Measurements from ENCODE around the gene AFF3. TPM values are rescaled to one million over a fixed set of nuclear protein-coding genes. Genes with fewer than 3 reads are reported as not detected.

AFF3 gene
- total and polyA plus RNA-seq, 8 donors = 1.4 to 78.8 (median 14.7) TPM

DNA sequence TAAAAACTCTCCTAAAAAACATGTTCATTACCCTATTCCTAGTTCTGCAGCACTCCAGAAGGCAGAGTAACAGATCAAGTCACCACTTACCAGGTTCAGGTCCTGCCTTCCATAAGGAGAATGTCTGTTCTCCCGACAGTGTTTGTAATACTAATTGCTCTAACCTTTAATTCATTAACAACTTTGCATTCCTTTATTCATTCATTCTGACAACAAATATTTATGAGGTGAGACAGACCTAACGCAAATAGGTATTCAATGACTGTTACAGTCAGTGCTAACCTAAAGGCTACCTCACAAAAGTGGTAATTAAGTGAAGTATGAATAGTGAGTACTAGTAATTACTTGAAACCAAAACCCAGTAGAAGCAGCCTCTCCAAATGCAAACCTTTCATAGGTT lies 224.0 kb downstream of the AFF3 start:
- Histone ChIP-seq H3K4me1 (no peaks in the 10 kb centered on the region), H3K27me3 (no peaks in the 10 kb centered on the region), H3K27ac (no peak overlapping the region), H3K36me3 (no peaks in the 10 kb centered on the region), H3K9me3 (peaks cover 0 to 11% (median 0%) of the 10 kb centered on the region in 4 donors), H3K4me3 (no peak overlapping the region)
- intact Hi-C loops (cut with DNase I; ENCODE audit: low total_unique reads) = no loop called here
- WGBS, 5 donors = 81 to 93% (median 87%) methylated on average over 2 of the region's 2 CpGs
- DNase-seq = no peak
- TF ChIP-seq POLR2AphosphoS5 (IDR thresholded peaks at IDR 0.05) = no peak
- TF ChIP-seq POLR2A (IDR thresholded peaks at IDR 0.05) = no peak
- TF ChIP-seq, protein P1, sequence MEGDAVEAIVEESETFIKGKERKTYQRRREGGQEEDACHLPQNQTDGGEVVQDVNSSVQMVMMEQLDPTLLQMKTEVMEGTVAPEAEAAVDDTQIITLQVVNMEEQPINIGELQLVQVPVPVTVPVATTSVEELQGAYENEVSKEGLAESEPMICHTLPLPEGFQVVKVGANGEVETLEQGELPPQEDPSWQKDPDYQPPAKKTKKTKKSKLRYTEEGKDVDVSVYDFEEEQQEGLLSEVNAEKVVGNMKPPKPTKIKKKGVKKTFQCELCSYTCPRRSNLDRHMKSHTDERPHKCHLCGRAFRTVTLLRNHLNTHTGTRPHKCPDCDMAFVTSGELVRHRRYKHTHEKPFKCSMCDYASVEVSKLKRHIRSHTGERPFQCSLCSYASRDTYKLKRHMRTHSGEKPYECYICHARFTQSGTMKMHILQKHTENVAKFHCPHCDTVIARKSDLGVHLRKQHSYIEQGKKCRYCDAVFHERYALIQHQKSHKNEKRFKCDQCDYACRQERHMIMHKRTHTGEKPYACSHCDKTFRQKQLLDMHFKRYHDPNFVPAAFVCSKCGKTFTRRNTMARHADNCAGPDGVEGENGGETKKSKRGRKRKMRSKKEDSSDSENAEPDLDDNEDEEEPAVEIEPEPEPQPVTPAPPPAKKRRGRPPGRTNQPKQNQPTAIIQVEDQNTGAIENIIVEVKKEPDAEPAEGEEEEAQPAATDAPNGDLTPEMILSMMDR (IDR thresholded peaks at IDR 0.05) = no peak
- TF ChIP-seq EP300 (IDR thresholded peaks at IDR 0.05) = no peak

DNA sequence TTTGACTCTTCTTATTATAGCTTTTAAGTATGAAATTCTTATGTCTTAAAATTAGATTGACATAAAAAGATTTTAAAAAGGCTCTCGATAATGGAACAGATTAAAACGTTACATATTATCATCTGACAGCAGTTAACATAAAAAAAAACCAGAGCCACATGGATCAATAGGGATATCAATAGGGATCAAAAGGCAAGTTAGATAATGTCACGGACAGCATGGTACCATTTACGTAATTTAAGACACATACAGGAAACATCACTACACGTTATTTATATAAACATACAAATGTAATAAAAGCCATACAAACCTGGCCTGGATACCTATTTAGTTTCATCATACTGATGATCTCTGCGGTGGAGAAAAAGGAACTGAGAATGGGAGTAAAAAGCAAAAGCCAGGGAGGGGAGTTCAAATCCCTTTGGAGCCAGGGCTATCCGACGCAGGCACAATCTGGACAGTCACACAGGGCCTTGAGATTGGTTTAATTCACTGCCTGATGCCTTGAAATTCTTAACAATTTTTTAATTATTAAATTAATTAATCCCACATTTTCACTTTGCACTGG lies 227.2 kb downstream of the AFF3 start:
- H3K36me3 ChIP-seq = no peaks in the 10 kb centered on the region
- intact Hi-C loops (cut with DNase I; ENCODE audit: low total_unique reads) = no loop called here
- TF ChIP-seq, protein P1 (IDR thresholded peaks at IDR 0.05) = no peak
- TF ChIP-seq EP300 (IDR thresholded peaks at IDR 0.05) = no peak
- TF ChIP-seq POLR2AphosphoS5 (IDR thresholded peaks at IDR 0.05) = no peak
- no peak for TF ChIP-seq POLR2A (IDR thresholded peaks at IDR 0.05)
- DNase-seq = no peak
- H3K4me3 ChIP-seq = no peak overlapping the region
- WGBS, 5 donors = 86 to 92% (median 90%) methylated on average over 8 of the region's 8 CpGs
- no peaks in the 10 kb centered on the region for H3K9me3 ChIP-seq
- no peaks in the 10 kb centered on the region for H3K4me1 ChIP-seq
- no peaks in the 10 kb centered on the region for H3K27me3 ChIP-seq
- H3K27ac ChIP-seq = no peak overlapping the region

- no peaks in the 10 kb centered on the region for H3K9me3 ChIP-seq
- H3K27ac ChIP-seq = no peak overlapping the region
- H3K36me3 ChIP-seq = no peaks in the 10 kb centered on the region
- no peak overlapping the region for H3K4me3 ChIP-seq
- no peaks in the 10 kb centered on the region for H3K27me3 ChIP-seq
- no peaks in the 10 kb centered on the region for H3K4me1 ChIP-seq
- no peak for DNase-seq
- intact Hi-C loops (cut with DNase I; ENCODE audit: low total_unique reads) = no loop called here
- no peak for TF ChIP-seq POLR2A (IDR thresholded peaks at IDR 0.05)
- TF ChIP-seq EP300 (IDR thresholded peaks at IDR 0.05) = no peak
- no peak for TF ChIP-seq POLR2AphosphoS5 (IDR thresholded peaks at IDR 0.05)
- TF ChIP-seq, protein P1 (IDR thresholded peaks at IDR 0.05) = no peak
These were observed 230.7 kb downstream of the AFF3 start for GRCh38 chr2:99911736-99912135.

DNA sequence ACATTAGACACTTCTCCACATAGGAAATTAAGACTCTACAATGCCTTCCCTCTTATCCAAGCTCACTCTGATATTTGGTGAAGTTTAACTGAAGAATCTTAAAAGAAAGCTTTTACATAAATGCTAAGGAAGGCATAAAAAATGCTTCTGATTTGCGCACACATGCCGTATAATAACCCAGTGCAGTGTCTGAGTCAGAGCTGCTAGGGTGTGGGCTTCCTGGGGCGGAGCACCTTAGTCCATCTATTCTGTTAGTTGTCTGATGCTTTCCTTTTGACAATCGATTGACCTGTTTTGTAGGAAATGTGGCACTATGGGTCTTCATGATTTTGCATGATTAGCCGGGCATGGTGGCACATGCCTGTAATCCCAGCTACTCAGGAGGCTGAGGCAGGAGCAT lies 231.5 kb downstream of the AFF3 start:
- WGBS, 5 donors = 91 to 97% (median 94%) methylated on average over 5 of the region's 5 CpGs
- H3K27ac ChIP-seq = no peak overlapping the region
- no peaks in the 10 kb centered on the region for H3K27me3 ChIP-seq
- no peaks in the 10 kb centered on the region for H3K36me3 ChIP-seq
- intact Hi-C loops (cut with DNase I; ENCODE audit: low total_unique reads) = no loop called here
- TF ChIP-seq, protein P1 (IDR thresholded peaks at IDR 0.05) = no peak
- TF ChIP-seq POLR2AphosphoS5 (IDR thresholded peaks at IDR 0.05) (no peak), POLR2A (IDR thresholded peaks at IDR 0.05) (no peak), EP300 (IDR thresholded peaks at IDR 0.05) (no peak)
- H3K9me3 ChIP-seq = no peaks in the 10 kb centered on the region
- H3K4me3 ChIP-seq = no peak overlapping the region
- no peaks in the 10 kb centered on the region for H3K4me1 ChIP-seq
- DNase-seq = no peak

Data from stomach (tissue), 9 donors.